H9 (cell line): Measurements from ENCODE around the gene KRTAP2-1. TPM values are rescaled to one million over a fixed set of nuclear protein-coding genes. Genes with fewer than 3 reads are reported as not detected.

ENCODE experiments used
- DNase-seq: peaks from one replicate; pipeline ENCODE4 v3.0.0-alpha.2; 2017
- H2AFZ ChIP-seq: one replicate; pipeline ENCODE4 v1.6.1; 2013; ENCODE audit warnings: mild to moderate bottlenecking, low read length, control low read depth, moderate library complexity
- H2AK5ac ChIP-seq: 2 replicates; pipeline ENCODE4 v1.6.1; 2013; ENCODE audit warnings: low read length, control low read depth, mixed read lengths; ENCODE audit not compliant: insufficient read length
- H2BK120ac ChIP-seq: one replicate; pipeline ENCODE4 v1.6.1; 2013; ENCODE audit warnings: low read depth, mild to moderate bottlenecking, low read length, control low read depth, inconsistent platforms; ENCODE audit not compliant: poor library complexity, severe bottlenecking
- H2BK12ac ChIP-seq: 2 replicates; pipeline ENCODE4 v1.6.1; 2013; ENCODE audit warnings: low read length, control low read depth, mixed read lengths, low read depth; ENCODE audit not compliant: insufficient read length
- H2BK15ac ChIP-seq: 2 replicates; pipeline ENCODE4 v1.6.1; 2013; ENCODE audit warnings: low read depth, low read length, control low read depth
- H2BK20ac ChIP-seq: one replicate; pipeline ENCODE4 v1.6.1; 2013; ENCODE audit warnings: low read depth, mild to moderate bottlenecking, low read length, control low read depth, inconsistent platforms; ENCODE audit not compliant: poor library complexity, severe bottlenecking
- H2BK5ac ChIP-seq: 2 replicates; pipeline ENCODE4 v1.6.1; 2013; ENCODE audit warnings: low read length, control low read depth, mixed read lengths; ENCODE audit not compliant: insufficient read length
- H3K14ac ChIP-seq: 2 replicates; pipeline ENCODE4 v1.6.1; 2013; ENCODE audit warnings: low read length, control low read depth; ENCODE audit not compliant: insufficient read depth
- H3K18ac ChIP-seq: 2 replicates; pipeline ENCODE4 v1.6.1; 2013; ENCODE audit warnings: low read depth, mild to moderate bottlenecking, mixed read lengths, low read length, control low read depth; ENCODE audit not compliant: insufficient read length
- H3K23ac ChIP-seq: 2 replicates; pipeline ENCODE4 v1.6.1; 2013; ENCODE audit warnings: low read length, control low read depth, mixed read lengths, low read depth; ENCODE audit not compliant: insufficient read length
- H3K23me2 ChIP-seq: 2 replicates; pipeline ENCODE4 v1.6.1; 2013; ENCODE audit warnings: low read depth, mild to moderate bottlenecking, mixed read lengths, low read length, control low read depth; ENCODE audit not compliant: insufficient read length, poor library complexity, severe bottlenecking
- H3K27ac ChIP-seq: 2 replicates; pipeline ENCODE4 v1.5.1; 2013; ENCODE audit warnings: low read length, control low read depth, mixed read lengths, low read depth; ENCODE audit not compliant: insufficient read length
- H3K27me3 ChIP-seq: 2 replicates; pipeline ENCODE4 v1.6.1; 2013; ENCODE audit warnings: low read length, control low read depth, inconsistent platforms; ENCODE audit not compliant: insufficient read depth
- H3K4ac ChIP-seq: 2 replicates; pipeline ENCODE4 v1.6.1; 2013; ENCODE audit warnings: low read depth, mild to moderate bottlenecking, control low read depth, inconsistent platforms, low read length, moderate library complexity
- H3K4me1 ChIP-seq: 2 replicates; pipeline ENCODE4 v1.6.1; 2013; ENCODE audit warnings: low read length, control low read depth, inconsistent platforms; ENCODE audit not compliant: insufficient read depth
- H3K4me2 ChIP-seq: 2 replicates; pipeline ENCODE4 v1.6.1; 2013; ENCODE audit warnings: low read length, control low read depth, mixed read lengths; ENCODE audit not compliant: insufficient read length, insufficient read depth
- H3K56ac ChIP-seq: 2 replicates; pipeline ENCODE4 v1.6.1; 2013; ENCODE audit warnings: low read depth, mild to moderate bottlenecking, mixed read lengths, low read length, control low read depth; ENCODE audit not compliant: insufficient read length
- H3K79me1 ChIP-seq: 2 replicates; pipeline ENCODE4 v1.6.1; 2013; ENCODE audit warnings: low read depth, mild to moderate bottlenecking, moderate library complexity, low read length, control low read depth, inconsistent platforms; ENCODE audit not compliant: insufficient read depth, poor library complexity, severe bottlenecking
- H3K79me2 ChIP-seq: 2 replicates; pipeline ENCODE4 v1.6.1; 2013; ENCODE audit warnings: low read length, control low read depth, inconsistent platforms; ENCODE audit not compliant: insufficient read depth
- H3K9ac ChIP-seq: 2 replicates; pipeline ENCODE4 v1.6.1; 2013; ENCODE audit warnings: low read length, control low read depth, mixed read lengths; ENCODE audit not compliant: insufficient read length; ENCODE audit errors: extremely low read depth
- H3K9me3 ChIP-seq: one replicate; pipeline ENCODE4 v1.6.1; 2013; ENCODE audit warnings: low read depth, low read length, inconsistent platforms; ENCODE audit not compliant: control insufficient read depth
- H3T11ph ChIP-seq: one replicate; pipeline ENCODE4 v1.6.1; 2013; ENCODE audit warnings: mild to moderate bottlenecking, low read length, control low read depth, inconsistent platforms
- H4K20me1 ChIP-seq: one replicate; pipeline ENCODE4 v1.6.1; 2013; ENCODE audit not compliant: control insufficient read depth, insufficient read length, insufficient read depth
- H4K5ac ChIP-seq: 2 replicates; pipeline ENCODE4 v1.6.1; 2013; ENCODE audit warnings: low read depth, mild to moderate bottlenecking, mixed read lengths, low read length, control low read depth; ENCODE audit not compliant: insufficient read length
- H4K8ac ChIP-seq: replicated peaks from 2 replicates; pipeline ENCODE4 v1.6.1; 2013; ENCODE audit warnings: low read length, control low read depth, mixed read lengths, low read depth; ENCODE audit not compliant: insufficient read length
- H4K91ac ChIP-seq: 2 replicates; pipeline ENCODE4 v1.6.1; 2013; ENCODE audit warnings: low read depth, mild to moderate bottlenecking, moderate library complexity, mixed read lengths, low read length, control low read depth; ENCODE audit not compliant: insufficient read length
- H3K27ac Mint-ChIP-seq, 3 experiments: 2 replicates in 2 of 3; 3 replicates in 1 of 3; pipeline ENCODE4 v1.8.0; 2020 to 2021; ENCODE audit warnings: mixed read lengths in 3 of 3, mild to moderate bottlenecking in 1 of 3, moderate library complexity in 1 of 3
- H3K27me3 Mint-ChIP-seq: 2 replicates; pipeline ENCODE4 v1.8.0; 2021; ENCODE audit warnings: low read depth, mild to moderate bottlenecking, moderate library complexity, mixed read lengths
- H3K36me3 Mint-ChIP-seq, 3 experiments: 2 replicates in 2 of 3; 3 replicates in 1 of 3; pipeline ENCODE4 v1.8.0; 2020 to 2021; ENCODE audit warnings: low read depth in 3 of 3, mixed read lengths in 3 of 3; ENCODE audit not compliant: insufficient read depth in 1 of 3
- H3K4me1 Mint-ChIP-seq, 2 experiments: 2 replicates each; pipeline ENCODE4 v1.8.0; 2020; ENCODE audit warnings: mixed read lengths in 2 of 2
- H3K4me3 Mint-ChIP-seq, 2 experiments: 2 replicates in 1 of 2; 3 replicates in 1 of 2; pipeline ENCODE4 v1.8.0; 2020 to 2021; ENCODE audit warnings: mild to moderate bottlenecking in 2 of 2, mixed read lengths in 2 of 2, moderate library complexity in 1 of 2
- H3K9me3 Mint-ChIP-seq, 2 experiments: 2 replicates in 1 of 2; 3 replicates in 1 of 2; pipeline ENCODE4 v1.8.0; 2020; ENCODE audit warnings: mild to moderate bottlenecking in 2 of 2, mixed read lengths in 2 of 2, moderate library complexity in 1 of 2
- CTCF ChIP-seq: fragments of 200-600 bp; sonication (generic); conservative IDR thresholded peaks from 3 replicates; pipeline ENCODE4 v1.8.0; 2021; ENCODE audit warnings: antibody characterized with exemption, mild to moderate bottlenecking
- WGBS: extraction: QIAGEN DNeasy Blood & Tissue Kit; methylation state at CpG from one replicate; pipeline ENCODE4 v1.1.7; 2013; ENCODE audit warnings: missing lambda C conversion rate, low lambda C conversion rate, mixed read lengths; ENCODE audit not compliant: insufficient read length; ENCODE audit errors: extremely low coverage; 5-methylcytosine and 5-hydroxymethylcytosine counted together
- total RNA-seq: library from RNA; stranded (reverse); gene quantifications from 2 replicates; pipeline ENCODE4 v1.2.1, GENCODE V29; 2021

The KRTAP2-1 gene
- total RNA-seq, 1 experiment from 2014 or later = not detected

DNA sequence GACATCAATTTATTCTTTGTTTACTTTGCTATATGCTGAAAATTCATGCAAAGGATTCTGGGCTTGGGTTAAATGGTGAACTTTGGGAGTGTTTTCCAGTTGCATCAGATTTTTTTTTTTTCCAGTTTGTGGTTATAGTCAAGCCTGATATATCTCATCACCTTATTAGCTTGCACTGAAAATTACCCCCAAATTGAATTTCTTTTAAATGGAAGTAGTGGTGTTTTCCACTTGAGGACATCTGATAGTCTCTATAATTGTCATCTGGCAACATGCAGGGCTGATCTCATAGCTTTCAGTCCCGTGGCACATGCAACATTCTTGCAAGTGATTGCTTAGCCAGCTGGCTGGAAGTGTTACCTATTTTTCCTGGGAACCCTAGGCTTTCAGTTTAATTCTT lies 33.5 kb downstream of the KRTAP2-1 start:
- H2BK15ac ChIP-seq = no peak overlapping the region
- no peak overlapping the region for H2BK12ac ChIP-seq
- no peaks in the 10 kb centered on the region for H3K79me1 ChIP-seq
- Mint-ChIP-seq H3K4me3 (no peak overlapping the region), H3K27ac (no peak overlapping the region), H3K4me1 (peaks cover 16 to 17% of the 10 kb centered on the region in 2 experiments), H3K27me3 (no peaks in the 10 kb centered on the region), H3K9me3 (no peaks in the 10 kb centered on the region), H3K36me3 (no peaks in the 10 kb centered on the region)
- H3K23ac ChIP-seq = no peak overlapping the region
- no peak for TF ChIP-seq CTCF
- no peak overlapping the region for H2AK5ac ChIP-seq
- H2BK20ac ChIP-seq = no peak overlapping the region
- H4K8ac ChIP-seq = no peak overlapping the region
- no peak overlapping the region for H3K4ac ChIP-seq
- no peak overlapping the region for H3K18ac ChIP-seq
- H3K79me2 ChIP-seq = no peaks in the 10 kb centered on the region
- no peaks in the 10 kb centered on the region for H3K27me3 ChIP-seq
- no peak overlapping the region for H3K4me2 ChIP-seq
- H4K5ac ChIP-seq = no peak overlapping the region
- no CpG with 5 or more reads among the region's 1 CpG for whole genome bisulfite sequencing
- H3T11ph ChIP-seq = no peak overlapping the region
- no peak overlapping the region for H3K9ac ChIP-seq
- H3K9me3 ChIP-seq = no peaks in the 10 kb centered on the region
- no peak for DNase-seq
- H4K91ac ChIP-seq = no peak overlapping the region
- H2AFZ ChIP-seq = no peak overlapping the region
- H3K23me2 ChIP-seq = no peaks in the 10 kb centered on the region
- no peaks in the 10 kb centered on the region for H4K20me1 ChIP-seq
- no peak overlapping the region for H3K27ac ChIP-seq
- no peak overlapping the region for H2BK120ac ChIP-seq
- no peak overlapping the region for H3K56ac ChIP-seq
- H3K4me1 ChIP-seq = no peaks in the 10 kb centered on the region; the same call in 1 of the 2 replicates
- no peak overlapping the region for H3K14ac ChIP-seq
- no peak overlapping the region for H2BK5ac ChIP-seq
